ENCODE measurements around the gene ANKK1. TPM values are rescaled to one million over a fixed set of nuclear protein-coding genes. Genes with fewer than 3 reads are reported as not detected.

ANKK1 gene, protein sequence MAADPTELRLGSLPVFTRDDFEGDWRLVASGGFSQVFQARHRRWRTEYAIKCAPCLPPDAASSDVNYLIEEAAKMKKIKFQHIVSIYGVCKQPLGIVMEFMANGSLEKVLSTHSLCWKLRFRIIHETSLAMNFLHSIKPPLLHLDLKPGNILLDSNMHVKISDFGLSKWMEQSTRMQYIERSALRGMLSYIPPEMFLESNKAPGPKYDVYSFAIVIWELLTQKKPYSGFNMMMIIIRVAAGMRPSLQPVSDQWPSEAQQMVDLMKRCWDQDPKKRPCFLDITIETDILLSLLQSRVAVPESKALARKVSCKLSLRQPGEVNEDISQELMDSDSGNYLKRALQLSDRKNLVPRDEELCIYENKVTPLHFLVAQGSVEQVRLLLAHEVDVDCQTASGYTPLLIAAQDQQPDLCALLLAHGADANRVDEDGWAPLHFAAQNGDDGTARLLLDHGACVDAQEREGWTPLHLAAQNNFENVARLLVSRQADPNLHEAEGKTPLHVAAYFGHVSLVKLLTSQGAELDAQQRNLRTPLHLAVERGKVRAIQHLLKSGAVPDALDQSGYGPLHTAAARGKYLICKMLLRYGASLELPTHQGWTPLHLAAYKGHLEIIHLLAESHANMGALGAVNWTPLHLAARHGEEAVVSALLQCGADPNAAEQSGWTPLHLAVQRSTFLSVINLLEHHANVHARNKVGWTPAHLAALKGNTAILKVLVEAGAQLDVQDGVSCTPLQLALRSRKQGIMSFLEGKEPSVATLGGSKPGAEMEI
- not detected for polyA plus RNA-seq

DNA sequence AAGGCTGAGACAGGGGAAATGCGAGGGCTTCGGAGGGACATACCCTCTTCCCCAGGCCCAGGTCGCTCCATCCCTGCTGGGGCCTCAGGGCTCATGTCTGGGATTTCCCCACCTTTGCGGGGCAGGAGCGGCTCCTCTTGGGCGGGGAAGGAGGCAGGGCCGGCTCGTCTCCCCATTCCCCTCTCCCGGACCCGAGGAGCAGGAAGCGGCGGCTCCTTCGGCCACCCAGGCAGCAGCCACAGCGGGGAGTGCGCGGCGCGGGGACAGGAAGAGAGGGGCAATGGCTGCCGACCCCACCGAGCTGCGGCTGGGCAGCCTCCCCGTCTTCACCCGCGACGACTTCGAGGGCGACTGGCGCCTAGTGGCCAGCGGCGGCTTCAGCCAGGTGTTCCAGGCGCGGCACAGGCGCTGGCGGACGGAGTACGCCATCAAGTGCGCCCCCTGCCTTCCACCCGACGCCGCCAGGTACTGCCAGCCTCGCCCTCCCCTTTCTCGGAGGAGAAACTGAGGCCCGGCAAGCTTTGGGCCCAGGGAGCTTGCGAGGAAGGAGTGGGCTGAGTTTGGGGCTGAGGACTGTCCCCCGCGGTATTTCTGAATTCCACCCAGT, at the start of gene ANKK1:
ANKK1 (plus strand) TSS at position 175 of the 607 bp plus-strand sequence; CDS start at position 281, 106 bp downstream.
- Mint-ChIP-seq H3K27me3 (peaks cover 9% of the 10 kb centered on the region), H3K9me3 (no peaks in the 10 kb centered on the region), H3K4me3 (no peak within 1 kb of the TSS), H3K4me1 (peaks cover 0 to 1% (median 0%) of the 10 kb centered on the region in 3 donors), H3K36me3 (peaks cover 3% of the 10 kb centered on the region), H3K27ac (no peak within 1 kb of the TSS)

DNA sequence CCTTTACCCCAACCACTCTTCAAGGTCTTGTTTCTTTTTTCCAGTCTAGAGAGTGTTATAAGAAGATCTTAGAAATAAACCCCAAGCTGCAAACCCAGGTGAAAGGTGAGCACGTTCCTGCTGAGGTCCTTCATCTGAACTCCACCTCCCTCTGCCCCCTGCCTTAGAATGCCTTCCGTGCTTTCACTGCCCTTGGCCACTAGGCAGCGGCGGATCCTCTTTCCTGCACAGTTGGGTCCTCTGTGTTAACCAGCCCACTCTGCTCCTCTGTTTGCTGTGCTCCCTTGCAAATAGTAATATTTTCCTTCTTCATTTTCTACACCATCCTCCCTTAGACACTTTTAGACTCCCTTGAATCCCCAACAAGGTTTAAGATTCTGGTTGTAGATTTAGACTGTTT, 48.8 kb upstream of the ANKK1 start:
- H3K9me3 Mint-ChIP-seq = peaks cover 0 to 4% (median 2%) of the 10 kb centered on the region in 3 donors
- no peaks in the 10 kb centered on the region for H3K27me3 Mint-ChIP-seq
- no peak overlapping the region for H3K27ac Mint-ChIP-seq
- H3K36me3 Mint-ChIP-seq = peaks cover 25% of the 10 kb centered on the region
- H3K4me1 Mint-ChIP-seq = no peaks in the 10 kb centered on the region
- no peak overlapping the region for H3K4me3 Mint-ChIP-seq

DNA sequence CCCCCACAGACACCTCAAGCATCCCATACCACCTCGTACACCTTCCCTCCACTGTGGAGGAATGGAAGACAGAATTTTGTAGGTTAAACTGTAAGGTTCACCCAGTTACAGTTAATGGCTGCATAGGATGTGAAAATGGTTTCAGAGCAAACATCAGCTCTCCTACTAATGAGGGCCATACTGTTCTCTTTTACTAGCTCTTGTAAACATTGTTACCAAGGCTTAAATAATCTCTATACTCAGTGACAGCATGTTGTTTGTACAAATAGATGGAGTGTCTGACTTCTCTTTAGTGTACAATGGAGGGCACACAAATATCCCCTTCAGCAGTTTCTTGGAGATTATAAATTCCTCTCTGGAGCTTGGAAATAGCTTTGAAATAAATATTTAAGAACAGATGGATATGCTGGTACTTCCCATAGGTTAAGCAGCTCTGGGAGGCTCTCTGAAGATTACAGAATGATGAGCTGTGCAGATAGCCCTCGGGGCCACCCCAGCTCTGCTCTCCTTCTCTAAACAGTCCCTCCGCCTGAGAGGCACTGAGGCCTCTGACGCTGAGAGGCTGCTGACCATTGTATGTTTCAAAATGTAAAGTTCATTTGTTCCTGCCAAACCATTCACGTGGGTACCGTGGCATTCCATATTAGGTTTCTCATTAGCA, 47.5 kb upstream of the ANKK1 start:
- no peak overlapping the region for H3K27ac Mint-ChIP-seq

DNA sequence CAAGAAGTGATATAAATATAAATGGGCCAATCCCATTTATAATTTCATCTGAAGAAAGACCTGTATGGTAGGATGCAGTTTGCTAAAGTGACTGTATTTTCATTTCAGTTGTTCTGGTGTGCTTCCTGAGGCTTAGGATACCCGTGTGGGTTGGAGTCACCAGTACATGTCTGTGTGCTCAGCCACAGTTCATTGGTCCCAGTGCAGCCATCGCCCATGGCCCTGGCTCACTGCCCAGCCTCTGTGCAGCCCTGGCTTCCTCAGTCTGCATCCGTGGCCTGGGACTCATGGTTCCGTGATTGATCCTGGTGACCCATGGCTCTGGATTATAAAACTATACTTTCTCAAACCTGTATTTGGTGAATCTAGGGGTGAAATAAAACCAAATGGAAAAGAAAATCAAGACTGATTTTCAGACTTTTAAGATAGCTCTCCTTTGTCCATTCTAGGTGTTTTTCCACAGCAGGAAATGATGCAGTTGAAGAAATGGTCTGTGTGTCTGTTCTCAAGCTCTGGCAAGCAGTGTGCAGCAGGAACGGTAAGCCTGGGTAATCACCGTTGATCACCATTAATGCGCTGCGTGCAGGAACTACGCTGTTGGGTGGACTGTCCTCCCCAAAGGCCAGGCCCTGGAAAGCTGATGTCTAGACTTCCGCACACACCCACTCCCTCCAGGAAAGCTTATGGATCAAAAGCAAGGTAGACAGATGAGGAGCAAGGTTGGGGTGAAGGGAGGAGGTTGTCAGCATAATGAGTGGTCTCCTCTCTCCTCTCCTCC, 46.0 kb upstream of the ANKK1 start:
- Mint-ChIP-seq H3K4me1 (no peaks in the 10 kb centered on the region), H3K9me3 (no peaks in the 10 kb centered on the region), H3K27ac (no peak overlapping the region), H3K36me3 (peaks cover 14% of the 10 kb centered on the region), H3K27me3 (no peaks in the 10 kb centered on the region), H3K4me3 (no peak overlapping the region)

More for the DNA sequence above, 47.5 kb upstream of the ANKK1 start:
- Mint-ChIP-seq H3K9me3 (peaks cover 0 to 4% (median 2%) of the 10 kb centered on the region in 3 donors), H3K36me3 (peaks cover 23% of the 10 kb centered on the region), H3K4me1 (no peaks in the 10 kb centered on the region), H3K4me3 (no peak overlapping the region), H3K27me3 (no peaks in the 10 kb centered on the region)

DNA sequence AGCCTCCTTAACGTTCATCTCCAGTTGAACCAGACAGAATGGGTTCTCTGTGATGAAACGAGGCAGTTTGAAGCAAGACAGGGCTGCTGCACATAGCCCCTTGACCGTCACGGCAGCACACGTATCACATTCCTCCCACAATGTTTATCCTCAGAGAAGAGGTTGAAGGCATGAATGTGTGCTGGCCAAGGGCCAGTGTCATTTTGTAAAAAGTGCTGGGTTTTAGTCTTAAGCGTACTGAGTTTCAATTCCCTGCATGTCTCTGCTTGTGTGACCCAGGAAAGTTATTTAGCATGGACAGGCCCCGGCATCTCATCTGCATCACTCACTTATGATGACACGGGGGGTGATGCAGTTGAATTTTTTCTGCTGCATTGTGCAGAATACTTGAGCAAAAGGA, 41.6 kb upstream of the ANKK1 start:
- Mint-ChIP-seq H3K9me3 (no peaks in the 10 kb centered on the region), H3K4me1 (no peaks in the 10 kb centered on the region), H3K27ac (no peak overlapping the region), H3K4me3 (no peak overlapping the region), H3K36me3 (peaks cover 21% of the 10 kb centered on the region), H3K27me3 (no peaks in the 10 kb centered on the region)

DNA sequence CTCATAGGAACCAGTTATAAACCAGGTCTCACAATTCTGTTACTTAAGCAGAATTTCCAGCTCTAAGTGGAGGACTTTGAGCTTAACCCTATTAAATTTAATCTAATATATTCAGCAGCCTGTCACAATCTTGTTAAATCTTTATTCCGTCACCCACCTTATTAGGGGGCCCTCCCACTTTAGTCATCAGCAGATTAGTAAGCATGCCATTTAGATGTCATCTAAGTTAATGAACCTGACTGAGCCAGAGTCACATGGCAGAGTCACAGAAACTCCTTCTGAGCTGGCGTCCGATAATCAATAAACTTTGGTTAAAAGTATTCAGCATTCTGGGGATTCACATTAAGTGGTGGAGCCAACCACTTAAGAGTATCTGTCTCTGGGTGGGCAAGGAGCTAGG, 38.1 kb upstream of the ANKK1 start:
- Mint-ChIP-seq H3K9me3 (peaks cover 0 to 8% (median 1%) of the 10 kb centered on the region in 3 donors), H3K4me1 (peaks cover 0 to 2% (median 0%) of the 10 kb centered on the region in 3 donors), H3K36me3 (peaks cover 37% of the 10 kb centered on the region), H3K27ac (no peak overlapping the region), H3K4me3 (no peak overlapping the region), H3K27me3 (no peaks in the 10 kb centered on the region)

DNA sequence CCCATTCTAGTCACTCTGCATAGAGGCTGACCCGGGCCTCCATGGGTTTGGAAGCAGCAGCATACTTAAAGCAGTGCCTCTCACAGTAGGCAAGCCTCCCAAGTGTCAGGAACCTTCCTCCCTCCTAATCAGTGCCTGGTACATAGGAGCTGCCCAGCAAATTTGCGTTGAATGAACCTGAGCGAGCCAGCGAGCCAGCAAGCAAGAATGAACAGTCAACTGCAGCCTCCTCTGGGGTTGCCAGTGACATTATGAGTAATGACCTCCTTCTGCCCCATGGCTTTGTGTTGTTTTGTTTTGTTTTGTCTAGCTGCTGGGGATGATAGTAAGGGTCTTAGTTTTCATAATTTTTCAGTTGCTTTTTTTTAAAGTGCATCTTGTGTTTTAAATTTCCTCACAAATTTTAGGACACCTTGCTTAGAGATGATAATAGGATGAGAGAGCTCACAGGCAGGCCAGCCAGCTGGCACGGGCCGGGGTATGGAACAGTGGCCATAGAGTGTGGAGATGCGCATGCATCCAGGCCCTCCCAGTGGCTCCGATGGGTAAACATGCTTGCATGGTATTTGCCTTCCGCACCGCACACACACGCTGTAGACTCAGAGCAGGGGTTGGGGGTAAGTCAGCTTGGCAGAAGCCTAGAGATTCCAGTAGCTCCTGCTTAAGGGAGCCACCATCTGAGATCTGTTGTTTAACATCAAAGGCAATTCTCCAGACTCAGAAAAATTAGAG, 37.1 kb upstream of the ANKK1 start:
- no peak overlapping the region for H3K4me3 Mint-ChIP-seq
- no peaks in the 10 kb centered on the region for H3K27me3 Mint-ChIP-seq
- H3K27ac Mint-ChIP-seq = no peak overlapping the region
- H3K36me3 Mint-ChIP-seq = peaks cover 44% of the 10 kb centered on the region
- H3K9me3 Mint-ChIP-seq = peaks cover 0 to 17% (median 1%) of the 10 kb centered on the region in 3 donors
- peaks cover 0 to 4% (median 0%) of the 10 kb centered on the region in 3 donors for H3K4me1 Mint-ChIP-seq

DNA sequence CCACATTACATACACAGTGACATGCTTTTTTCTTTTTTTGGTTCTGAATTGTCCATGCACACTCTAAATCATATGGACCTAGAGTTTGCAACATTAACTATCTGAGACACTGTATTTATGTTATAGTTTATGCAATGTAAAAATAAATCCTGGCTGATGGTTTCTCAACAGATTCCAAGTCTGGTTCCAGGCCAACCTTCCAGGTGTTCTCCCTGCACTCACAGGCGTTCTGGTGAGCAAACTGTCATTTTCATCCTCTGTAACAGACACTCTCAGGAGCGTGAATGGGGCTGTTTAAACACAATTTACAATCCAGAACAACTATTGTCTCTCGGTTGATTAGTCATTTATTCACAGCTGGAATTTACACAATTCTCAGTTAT, 36.5 kb upstream of the ANKK1 start:
- Mint-ChIP-seq H3K27me3 (no peaks in the 10 kb centered on the region), H3K27ac (no peak overlapping the region), H3K4me3 (no peak overlapping the region), H3K9me3 (peaks cover 3 to 22% (median 5%) of the 10 kb centered on the region in 3 donors), H3K36me3 (peaks cover 46% of the 10 kb centered on the region), H3K4me1 (peaks cover 0 to 4% (median 0%) of the 10 kb centered on the region in 3 donors)

DNA sequence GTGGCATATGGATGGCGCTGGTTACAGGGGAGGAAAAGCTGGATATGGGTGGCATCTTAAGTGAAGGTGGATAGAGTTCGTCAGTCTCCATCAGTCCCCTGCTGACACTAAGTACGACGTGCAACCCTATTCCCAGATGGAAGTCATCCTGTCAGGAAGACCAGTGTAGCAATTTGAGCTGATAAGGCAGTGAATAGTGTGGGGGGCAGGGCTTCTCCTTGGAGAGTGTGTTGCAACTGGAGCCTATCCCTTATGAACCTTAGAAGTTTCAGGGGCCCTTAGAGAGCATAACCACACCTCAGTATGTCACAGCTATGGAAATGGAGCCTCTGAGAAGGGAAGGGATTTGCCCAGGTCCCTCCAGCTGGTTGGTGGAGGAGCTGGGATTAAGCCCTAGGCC, 36.1 kb upstream of the ANKK1 start:
- H3K36me3 Mint-ChIP-seq = peaks cover 48% of the 10 kb centered on the region
- no peaks in the 10 kb centered on the region for H3K27me3 Mint-ChIP-seq
- H3K4me3 Mint-ChIP-seq = no peak overlapping the region
- peaks cover 5 to 25% (median 6%) of the 10 kb centered on the region in 3 donors for H3K9me3 Mint-ChIP-seq
- no peak overlapping the region for H3K27ac Mint-ChIP-seq
- H3K4me1 Mint-ChIP-seq = peaks cover 0 to 4% (median 0%) of the 10 kb centered on the region in 3 donors

DNA sequence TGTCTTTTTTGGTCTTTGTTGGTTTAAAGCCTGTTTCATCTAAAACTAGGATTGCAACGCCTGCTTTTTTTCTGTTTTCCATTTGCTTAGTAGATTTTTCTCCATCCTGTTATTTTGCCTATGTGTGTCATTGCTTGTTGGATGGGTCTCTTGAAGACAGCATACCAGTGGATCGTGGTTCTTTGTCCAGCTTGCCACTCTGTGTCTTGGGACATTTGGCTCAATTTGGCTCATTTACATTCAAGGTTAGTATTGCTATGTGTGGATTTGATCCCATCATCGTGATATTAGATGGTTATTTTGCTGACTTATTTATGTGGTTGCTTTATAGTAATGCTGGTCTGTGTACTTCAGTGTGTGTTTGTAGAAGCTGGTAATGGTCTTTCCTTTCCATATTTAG, 31.4 kb upstream of the ANKK1 start:
- peaks cover 0 to 4% (median 0%) of the 10 kb centered on the region in 3 donors for H3K4me1 Mint-ChIP-seq
- H3K4me3 Mint-ChIP-seq = no peak overlapping the region
- no peaks in the 10 kb centered on the region for H3K27me3 Mint-ChIP-seq
- H3K27ac Mint-ChIP-seq = peak overlapping the region in 2 of 3 donors; percentile 18 to 33
- H3K36me3 Mint-ChIP-seq = peaks cover 49% of the 10 kb centered on the region
- H3K9me3 Mint-ChIP-seq = peaks cover 5 to 33% (median 6%) of the 10 kb centered on the region in 3 donors

DNA sequence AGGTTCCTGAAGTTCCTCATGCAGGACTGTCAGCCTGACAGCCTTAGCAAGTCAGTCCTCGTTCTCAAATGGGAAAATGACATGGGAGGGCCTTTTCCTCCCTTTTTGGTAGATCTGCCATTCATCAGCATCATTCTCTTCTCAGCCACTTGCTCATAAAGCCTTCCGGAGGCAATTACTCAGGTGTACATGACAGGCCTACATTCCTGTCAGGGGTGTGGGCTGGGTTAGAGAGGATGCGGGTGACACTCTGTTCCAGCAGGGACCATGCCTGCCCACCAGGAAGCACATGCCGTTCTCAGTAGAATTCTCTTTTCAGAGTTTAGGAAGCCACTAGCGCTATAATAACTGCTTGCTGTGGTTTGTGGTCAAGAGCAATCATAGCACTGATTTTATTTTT, 24.2 kb upstream of the ANKK1 start:
- H3K36me3 Mint-ChIP-seq = peaks cover 16% of the 10 kb centered on the region
- peaks cover 0 to 2% (median 0%) of the 10 kb centered on the region in 3 donors for H3K4me1 Mint-ChIP-seq
- H3K27ac Mint-ChIP-seq = no peak overlapping the region
- H3K27me3 Mint-ChIP-seq = no peaks in the 10 kb centered on the region
- H3K4me3 Mint-ChIP-seq = no peak overlapping the region
- no peaks in the 10 kb centered on the region for H3K9me3 Mint-ChIP-seq

DNA sequence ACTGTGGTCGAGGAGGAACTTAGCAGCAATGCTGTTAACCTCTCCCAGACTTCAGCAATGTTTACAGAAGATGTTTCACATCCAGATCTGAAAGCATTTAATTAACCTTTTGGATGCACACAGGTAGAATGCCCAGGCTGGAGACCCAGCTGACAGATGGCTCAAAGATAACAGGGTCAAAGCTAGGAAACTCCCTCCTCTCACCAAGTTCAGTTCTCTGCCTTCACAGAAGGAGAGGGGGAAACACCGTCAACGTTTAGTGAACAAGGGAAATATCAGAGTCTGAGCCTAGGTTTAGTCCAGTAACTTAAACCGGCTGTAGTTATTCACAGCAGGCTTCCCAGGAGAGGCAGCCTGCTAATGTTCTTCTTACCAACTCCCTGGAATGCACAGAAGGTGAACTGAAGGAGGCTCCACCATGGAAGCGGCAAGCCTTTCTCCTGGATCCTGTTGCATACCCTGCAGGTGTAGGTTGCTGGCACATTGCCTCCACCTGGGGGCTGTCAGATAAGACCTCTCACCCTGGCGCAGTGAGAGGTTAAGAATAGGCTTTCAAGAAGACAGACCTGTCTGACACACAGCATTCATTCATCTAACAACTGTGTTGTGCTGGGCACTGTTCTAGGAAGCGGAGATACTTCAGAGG, 23.5 kb upstream of the ANKK1 start:
- Mint-ChIP-seq H3K9me3 (no peaks in the 10 kb centered on the region), H3K27ac (no peak overlapping the region), H3K4me1 (peaks cover 0 to 2% (median 0%) of the 10 kb centered on the region in 3 donors), H3K4me3 (no peak overlapping the region), H3K27me3 (no peaks in the 10 kb centered on the region), H3K36me3 (peaks cover 12% of the 10 kb centered on the region)

DNA sequence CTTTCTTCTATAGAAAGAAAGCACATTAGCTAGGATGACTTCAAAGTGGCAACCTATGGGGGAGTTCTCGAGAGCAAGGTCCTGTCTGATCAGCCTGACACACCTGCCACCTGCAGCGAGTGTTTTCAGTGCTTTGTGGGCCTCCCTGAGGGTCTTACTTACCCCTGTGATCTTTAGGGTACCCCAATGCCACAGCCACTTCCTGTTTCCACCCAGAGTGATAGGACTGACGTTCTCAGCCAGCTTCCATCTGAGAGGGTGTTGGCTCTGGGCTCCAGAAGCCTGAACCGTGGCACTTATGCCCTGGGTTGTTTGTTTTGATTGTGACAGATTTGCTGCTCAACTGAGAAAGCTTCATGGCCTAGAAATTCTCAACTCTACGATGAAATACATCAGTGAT, 21.7 kb upstream of the ANKK1 start:
- Mint-ChIP-seq H3K9me3 (no peaks in the 10 kb centered on the region), H3K4me3 (no peak overlapping the region), H3K27ac (peak overlapping the region in 1 of 3 donors; percentile 59), H3K27me3 (no peaks in the 10 kb centered on the region), H3K36me3 (peaks cover 12% of the 10 kb centered on the region), H3K4me1 (peaks cover 0 to 3% (median 0%) of the 10 kb centered on the region in 3 donors)

Measured in IgD-negative memory B cell (primary cell).